ENCODE measurements around the gene COTL1. TPM values are rescaled to one million over a fixed set of nuclear protein-coding genes. Genes with fewer than 3 reads are reported as not detected.

The COTL1 gene
- total and polyA plus RNA-seq, 2 donors from 2014 or later = 122 to 136 TPM

DNA sequence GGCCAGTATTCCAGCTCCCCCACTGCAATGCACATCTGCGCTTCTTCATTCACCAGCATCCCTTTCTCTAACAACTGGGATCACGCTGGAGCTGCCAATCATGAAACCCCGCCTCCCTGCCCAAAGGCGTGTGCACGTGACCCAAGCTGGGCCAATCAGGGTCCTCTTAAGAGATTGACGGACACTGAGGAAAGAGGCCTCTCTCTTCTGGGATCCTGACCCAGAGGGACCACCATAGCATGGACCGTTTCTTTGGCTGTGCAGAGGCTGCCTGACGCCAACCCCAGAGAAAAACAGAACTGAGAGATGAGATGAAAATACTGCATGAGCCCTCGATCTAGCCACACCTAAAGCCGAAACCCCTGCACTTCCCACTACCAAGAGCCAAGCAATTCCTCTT, 32.0 kb downstream of the COTL1 start:
- DNase-seq (peak in 2 of 5 donors; percentile 33 to 48), FAIRE-seq (no peak)
- no peak overlapping the region for H3K9ac ChIP-seq (ENCODE audit: low read length in 3 of 3)
- H3K36me3 ChIP-seq (ENCODE audit: control insufficient read depth in 2 of 3, insufficient read depth in 3 of 3, low read length in 3 of 3) = peaks cover 0 to 4% (median 4%) of the 10 kb centered on the region in 3 donors
- peaks cover 0 to 16% (median 10%) of the 10 kb centered on the region in 3 donors for H3K4me1 ChIP-seq (ENCODE audit: control insufficient read depth in 2 of 3, insufficient read depth in 2 of 3, low read depth in 1 of 3, low read length in 3 of 3)
- H3K27ac ChIP-seq (ENCODE audit: low read depth in 2 of 2, low read length in 2 of 2) = peak overlapping the region in 1 of 2 donors; percentile 3
- no peak overlapping the region for H3K4me3 ChIP-seq (ENCODE audit: low read length in 3 of 3)
- no peaks in the 10 kb centered on the region for H3K9me3 ChIP-seq (ENCODE audit: control insufficient read depth in 2 of 3, insufficient read depth in 1 of 3, low read length in 3 of 3)
- no peak for TF ChIP-seq CTCF (IDR thresholded peaks at IDR 0.05; ENCODE audit: borderline replicate concordance, extremely low read depth, insufficient read depth)
- H3K27me3 ChIP-seq (ENCODE audit: control insufficient read depth, insufficient read depth, low read length) = no peaks in the 10 kb centered on the region
- intact Hi-C loops (cut with DNase I) = no loop called here

DNA sequence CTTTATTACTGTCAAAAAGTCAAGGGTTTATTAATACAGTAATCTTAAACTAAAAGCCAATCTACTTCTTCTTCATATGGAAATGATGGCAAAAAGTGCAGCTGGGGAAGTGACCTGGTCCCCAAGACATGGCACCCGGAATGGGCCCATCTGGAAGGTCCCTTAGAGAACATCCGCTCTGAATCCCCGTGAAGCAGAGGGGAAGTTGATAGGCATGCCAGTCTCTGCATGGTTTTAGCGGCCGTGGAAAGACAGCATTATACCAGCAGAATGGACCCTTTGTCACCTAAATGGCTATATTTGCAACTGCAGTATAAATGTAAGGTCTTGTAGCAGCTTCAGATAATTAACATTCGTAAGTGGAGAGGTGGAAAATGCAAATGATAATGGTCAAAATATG, 32.4 kb downstream of the COTL1 start:
- FAIRE-seq = no peak
- intact Hi-C loops (cut with DNase I) = no loop called here
- no peaks in the 10 kb centered on the region for H3K27me3 ChIP-seq (ENCODE audit: control insufficient read depth, insufficient read depth, low read length)

DNA sequence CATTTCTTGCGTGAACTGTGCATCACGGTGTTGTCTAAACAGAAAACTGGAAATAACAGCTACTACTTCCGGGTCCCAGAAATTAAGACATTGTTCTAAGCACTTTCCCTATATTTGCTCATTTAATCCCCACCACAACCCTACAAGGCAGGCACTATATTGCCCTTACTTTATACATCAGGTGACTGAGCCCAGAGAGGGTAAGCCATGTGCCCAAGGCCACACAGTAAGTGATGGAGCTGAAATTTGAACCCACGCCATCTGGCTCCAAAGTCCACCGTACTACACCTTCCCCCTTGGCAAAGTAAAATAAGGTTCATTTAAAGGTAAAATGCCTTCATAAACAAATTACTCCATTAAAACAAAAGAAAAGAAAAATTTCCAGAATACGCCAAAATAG, 33.2 kb downstream of the COTL1 start:
- Histone ChIP-seq H3K4me3 (ENCODE audit: low read length in 3 of 3) (no peak overlapping the region), H3K4me1 (ENCODE audit: control insufficient read depth in 2 of 3, insufficient read depth in 2 of 3, low read depth in 1 of 3, low read length in 3 of 3) (peaks cover 0 to 19% (median 10%) of the 10 kb centered on the region in 3 donors), H3K36me3 (ENCODE audit: control insufficient read depth in 2 of 3, insufficient read depth in 3 of 3, low read length in 3 of 3) (peaks cover 0 to 4% (median under 1%) of the 10 kb centered on the region in 3 donors), H3K27ac (ENCODE audit: low read depth in 2 of 2, low read length in 2 of 2) (peak overlapping the region in 1 of 2 donors; percentile 61), H3K9me3 (ENCODE audit: control insufficient read depth in 2 of 3, insufficient read depth in 1 of 3, low read length in 3 of 3) (no peaks in the 10 kb centered on the region), H3K9ac (ENCODE audit: low read length in 3 of 3) (no peak overlapping the region), H3K27me3 (ENCODE audit: control insufficient read depth, insufficient read depth, low read length) (no peaks in the 10 kb centered on the region)
- intact Hi-C loops (cut with DNase I) = no loop called here
- DNase-seq (no peak), FAIRE-seq (no peak)
- no peak for TF ChIP-seq CTCF (IDR thresholded peaks at IDR 0.05; ENCODE audit: borderline replicate concordance, extremely low read depth, insufficient read depth)

More for the DNA sequence above, 32.4 kb downstream of the COTL1 start:
- peaks cover 0 to 4% (median 4%) of the 10 kb centered on the region in 3 donors for H3K36me3 ChIP-seq (ENCODE audit: control insufficient read depth in 2 of 3, insufficient read depth in 3 of 3, low read length in 3 of 3)
- no peak for DNase-seq
- H3K4me1 ChIP-seq (ENCODE audit: control insufficient read depth in 2 of 3, insufficient read depth in 2 of 3, low read depth in 1 of 3, low read length in 3 of 3) = peaks cover 0 to 16% (median 10%) of the 10 kb centered on the region in 3 donors
- no peaks in the 10 kb centered on the region for H3K9me3 ChIP-seq (ENCODE audit: control insufficient read depth in 2 of 3, insufficient read depth in 1 of 3, low read length in 3 of 3)
- no peak overlapping the region for H3K9ac ChIP-seq (ENCODE audit: low read length in 3 of 3)
- H3K4me3 ChIP-seq (ENCODE audit: low read length in 3 of 3) = no peak overlapping the region
- no peak for TF ChIP-seq CTCF (IDR thresholded peaks at IDR 0.05; ENCODE audit: borderline replicate concordance, extremely low read depth, insufficient read depth)
- peak overlapping the region in 1 of 2 donors; percentile 9 for H3K27ac ChIP-seq (ENCODE audit: low read depth in 2 of 2, low read length in 2 of 2)

DNA sequence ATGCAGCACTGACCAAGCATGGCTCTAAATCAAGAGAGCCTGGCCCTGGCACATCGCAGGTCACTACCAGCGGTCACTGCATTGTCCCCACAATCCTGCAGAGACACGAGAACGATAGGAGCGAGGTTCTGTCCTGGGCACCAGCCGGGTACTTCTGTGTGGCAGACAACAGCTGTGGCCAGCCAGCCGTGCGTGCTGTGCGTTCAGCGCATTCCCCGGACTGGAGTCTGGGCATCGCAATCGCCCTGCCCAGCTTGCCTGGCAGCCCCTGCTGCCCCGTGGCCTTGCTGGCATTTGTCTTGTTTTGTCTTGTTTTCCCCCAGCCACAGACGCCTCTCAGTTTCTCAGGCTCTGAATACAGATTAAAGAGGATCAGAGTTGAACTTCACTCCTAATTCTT, 33.9 kb downstream of the COTL1 start:
- no peak for DNase-seq
- no peaks in the 10 kb centered on the region for H3K27me3 ChIP-seq (ENCODE audit: control insufficient read depth, insufficient read depth, low read length)
- H3K4me1 ChIP-seq (ENCODE audit: control insufficient read depth in 2 of 3, insufficient read depth in 2 of 3, low read depth in 1 of 3, low read length in 3 of 3) = peaks cover 0 to 19% (median 10%) of the 10 kb centered on the region in 3 donors
- peak overlapping the region in 1 of 2 donors; percentile 71 for H3K27ac ChIP-seq (ENCODE audit: low read depth in 2 of 2, low read length in 2 of 2)
- H3K36me3 ChIP-seq (ENCODE audit: control insufficient read depth in 2 of 3, insufficient read depth in 3 of 3, low read length in 3 of 3) = peaks cover 0 to under 1% (median 0%) of the 10 kb centered on the region in 3 donors
- H3K4me3 ChIP-seq (ENCODE audit: low read length in 3 of 3) = no peak overlapping the region
- TF ChIP-seq CTCF (IDR thresholded peaks at IDR 0.05; ENCODE audit: borderline replicate concordance, extremely low read depth, insufficient read depth) = no peak
- H3K9me3 ChIP-seq (ENCODE audit: control insufficient read depth in 2 of 3, insufficient read depth in 1 of 3, low read length in 3 of 3) = no peaks in the 10 kb centered on the region
- intact Hi-C loops (cut with DNase I) = no loop called here
- H3K9ac ChIP-seq (ENCODE audit: low read length in 3 of 3) = no peak overlapping the region
- no peak for FAIRE-seq

Measured in kidney (tissue), 14 donors.